HG03354 (cell line): ENCODE measurements around the gene DSTN.

Experiments
- ATAC-seq: cut with Tn5 transposase; IDR thresholded peaks from one replicate; pipeline ENCODE4 v1.9.1; 2021; ENCODE audit warnings: mild to moderate bottlenecking; ENCODE audit not compliant: unreplicated experiment, poor library complexity, severe bottlenecking

Gene DSTN

GRCh38 chr20:17609811-17610377 lies 40.0 kb downstream of the DSTN start:
- ATAC-seq = no peak

GRCh38 chr20:17610566-17611289 lies 40.9 kb downstream of the DSTN start:
- peak; percentile 60 for ATAC-seq

- peak; percentile 37 for ATAC-seq
Observed at GRCh38 chr20:17611290-17611539, 41.3 kb downstream of the DSTN start.

- ATAC-seq = no peak
Observed at GRCh38 chr20:17611540-17612286, 41.8 kb downstream of the DSTN start.

- no peak for ATAC-seq
Observed at GRCh38 chr20:17612287-17612991, 42.6 kb downstream of the DSTN start.

- no peak for ATAC-seq
Observed at GRCh38 chr20:17612992-17613327, 43.1 kb downstream of the DSTN start.

GRCh38 chr20:17613328-17614175 lies 43.7 kb downstream of the DSTN start:
- no peak for ATAC-seq

GRCh38 chr20:17614176-17614811 lies 44.4 kb downstream of the DSTN start:
- no peak for ATAC-seq

GRCh38 chr20:17614812-17615644 lies 45.2 kb downstream of the DSTN start:
- ATAC-seq = no peak

- ATAC-seq = no peak
Observed at GRCh38 chr20:17615645-17616479, 46.0 kb downstream of the DSTN start.

- no peak for ATAC-seq
Observed at GRCh38 chr20:17616480-17617211, 46.8 kb downstream of the DSTN start.

- no peak for ATAC-seq
Observed at GRCh38 chr20:17617212-17617867, 47.5 kb downstream of the DSTN start.

GRCh38 chr20:17617868-17618672 lies 48.2 kb downstream of the DSTN start:
- no peak for ATAC-seq

- ATAC-seq = no peak
Observed at GRCh38 chr20:17618673-17619013, 48.8 kb downstream of the DSTN start.

GRCh38 chr20:17619351-17620093 lies 49.6 kb downstream of the DSTN start:
- ATAC-seq = no peak
